AG09309 (cell line): ENCODE data around the gene PAX5.
A peak's percentile ranks its signal among the peaks of the same experiment; 100 is the strongest.

Experiments
- DNase-seq: peaks from one replicate; pipeline ENCODE4 v3.0.0-alpha.2; 2010; ENCODE audit warnings: low read depth
- H3K4me3 ChIP-seq: 2 replicates; pipeline ENCODE4 v1.5.1; 2011; ENCODE audit warnings: mild to moderate bottlenecking, low read depth, low read length, moderate library complexity; ENCODE audit not compliant: control insufficient read depth
- TF ChIP-seq, protein P1 (sequence below): IDR thresholded peaks from 2 replicates; pipeline ENCODE4 v1.5.1; 2011; ENCODE audit warnings: mild to moderate bottlenecking, low read depth, low read length, inconsistent platforms; ENCODE audit not compliant: insufficient read depth, control insufficient read depth; ENCODE audit errors: missing control alignments

The PAX5 gene

DNA sequence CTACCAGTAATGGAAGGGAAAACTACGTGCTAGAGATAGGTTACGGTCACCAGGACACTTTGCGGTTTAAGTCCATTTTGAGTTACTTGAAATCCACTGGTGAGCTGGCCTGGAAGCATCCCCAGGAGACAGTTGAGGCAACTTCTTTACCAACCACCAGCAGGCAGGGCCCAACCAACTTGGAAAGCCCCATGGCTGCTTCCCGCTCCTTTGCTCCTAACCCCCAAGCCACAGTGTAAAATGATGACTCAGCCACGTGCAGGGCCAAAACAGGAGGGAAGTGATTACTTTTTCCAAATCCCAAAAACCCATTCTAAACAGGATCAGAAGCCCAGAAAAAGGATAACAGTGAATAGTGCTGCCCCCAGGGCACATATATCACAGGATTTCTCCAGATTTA lies 87.4 kb downstream of the PAX5 start:
- no peak overlapping the region for H3K4me3 ChIP-seq
- peak; percentile 34 for DNase-seq
- TF ChIP-seq, protein P1, sequence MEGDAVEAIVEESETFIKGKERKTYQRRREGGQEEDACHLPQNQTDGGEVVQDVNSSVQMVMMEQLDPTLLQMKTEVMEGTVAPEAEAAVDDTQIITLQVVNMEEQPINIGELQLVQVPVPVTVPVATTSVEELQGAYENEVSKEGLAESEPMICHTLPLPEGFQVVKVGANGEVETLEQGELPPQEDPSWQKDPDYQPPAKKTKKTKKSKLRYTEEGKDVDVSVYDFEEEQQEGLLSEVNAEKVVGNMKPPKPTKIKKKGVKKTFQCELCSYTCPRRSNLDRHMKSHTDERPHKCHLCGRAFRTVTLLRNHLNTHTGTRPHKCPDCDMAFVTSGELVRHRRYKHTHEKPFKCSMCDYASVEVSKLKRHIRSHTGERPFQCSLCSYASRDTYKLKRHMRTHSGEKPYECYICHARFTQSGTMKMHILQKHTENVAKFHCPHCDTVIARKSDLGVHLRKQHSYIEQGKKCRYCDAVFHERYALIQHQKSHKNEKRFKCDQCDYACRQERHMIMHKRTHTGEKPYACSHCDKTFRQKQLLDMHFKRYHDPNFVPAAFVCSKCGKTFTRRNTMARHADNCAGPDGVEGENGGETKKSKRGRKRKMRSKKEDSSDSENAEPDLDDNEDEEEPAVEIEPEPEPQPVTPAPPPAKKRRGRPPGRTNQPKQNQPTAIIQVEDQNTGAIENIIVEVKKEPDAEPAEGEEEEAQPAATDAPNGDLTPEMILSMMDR: no peak

DNA sequence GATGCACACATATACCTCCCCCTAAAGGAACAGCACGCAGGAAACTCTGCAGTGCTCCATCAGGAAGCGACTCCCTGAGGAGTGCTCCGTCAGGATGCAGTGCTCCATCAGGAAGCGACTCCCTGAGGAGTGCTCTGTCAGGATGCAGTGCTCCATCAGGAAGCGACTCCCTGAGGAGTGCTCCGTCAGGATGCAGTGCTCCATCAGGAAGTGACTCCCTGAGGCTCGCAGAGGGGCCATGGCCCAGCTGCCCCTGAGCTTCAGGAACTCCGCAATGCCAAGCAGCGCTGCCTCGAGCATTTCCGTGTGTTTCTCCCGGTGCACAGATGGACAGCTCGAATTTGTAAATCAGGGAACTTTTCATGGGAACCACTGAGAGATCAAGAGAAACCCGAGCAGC lies 88.1 kb downstream of the PAX5 start:
- TF ChIP-seq, protein P1: no peak
- no peak for DNase-seq
- no peak overlapping the region for H3K4me3 ChIP-seq

DNA sequence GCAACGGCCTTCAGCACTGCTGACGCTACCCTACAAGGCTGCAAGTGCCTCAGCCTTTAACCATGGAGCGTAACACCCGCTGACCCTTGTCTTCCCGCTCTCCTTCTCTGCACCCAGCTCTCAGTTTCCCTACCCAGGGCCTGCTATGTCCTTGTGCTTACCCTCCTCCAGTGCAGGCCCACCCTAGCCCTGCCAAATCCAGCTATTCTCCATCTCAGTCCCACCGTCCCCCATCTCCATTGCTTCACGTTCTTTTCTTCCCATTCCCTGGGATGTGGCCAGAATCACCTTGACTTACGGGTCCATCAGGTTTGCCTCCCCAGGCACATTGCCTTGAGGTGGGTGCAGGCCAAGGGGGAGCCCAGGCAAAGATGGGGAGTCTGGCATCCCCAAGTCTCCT lies 91.2 kb downstream of the PAX5 start:
- TF ChIP-seq, protein P1: no peak
- DNase-seq: no peak
- no peak overlapping the region for H3K4me3 ChIP-seq

DNA sequence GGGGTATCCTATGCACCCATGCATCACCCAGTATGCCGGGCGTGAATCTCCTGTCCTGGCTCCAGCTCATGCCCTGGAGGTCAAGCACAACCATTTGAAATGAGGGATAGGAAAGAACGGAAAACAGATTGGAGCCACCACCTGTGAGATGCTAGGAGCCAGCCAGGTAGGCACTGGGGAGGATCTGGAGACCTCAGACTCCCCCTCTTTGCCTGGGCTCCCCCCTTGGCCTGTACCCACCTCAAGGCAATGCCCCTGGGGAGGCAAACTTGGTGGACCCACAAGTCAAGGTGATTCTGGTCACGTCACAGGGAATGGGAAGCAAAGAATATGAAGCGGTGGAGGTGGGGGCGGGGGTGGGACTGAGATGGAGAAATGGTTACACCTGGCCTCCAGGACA lies 92.6 kb downstream of the PAX5 start:
- DNase-seq: no peak
- no peak overlapping the region for H3K4me3 ChIP-seq
- TF ChIP-seq, protein P1: no peak

DNA sequence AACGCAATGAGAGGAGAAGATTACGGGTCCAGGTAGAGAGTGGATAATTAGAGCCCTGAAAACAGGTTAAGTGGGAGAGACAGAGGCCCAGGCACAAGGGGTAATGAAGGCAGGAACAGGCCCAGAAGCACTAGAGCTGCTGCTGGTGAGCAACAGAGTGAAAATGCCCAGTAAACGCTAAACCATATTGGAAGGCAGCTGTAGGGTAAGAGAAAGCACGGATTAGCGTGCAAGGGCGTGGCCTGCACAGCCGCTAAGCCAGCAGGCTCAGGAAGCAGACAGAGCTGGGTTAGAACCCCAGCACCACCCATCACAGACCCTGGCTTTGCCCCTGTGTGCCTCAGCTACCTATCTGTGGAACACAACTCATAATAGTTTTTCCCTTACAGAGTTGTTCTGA lies 93.2 kb downstream of the PAX5 start:
- no peak for DNase-seq
- TF ChIP-seq, protein P1: no peak
- no peak overlapping the region for H3K4me3 ChIP-seq

DNA sequence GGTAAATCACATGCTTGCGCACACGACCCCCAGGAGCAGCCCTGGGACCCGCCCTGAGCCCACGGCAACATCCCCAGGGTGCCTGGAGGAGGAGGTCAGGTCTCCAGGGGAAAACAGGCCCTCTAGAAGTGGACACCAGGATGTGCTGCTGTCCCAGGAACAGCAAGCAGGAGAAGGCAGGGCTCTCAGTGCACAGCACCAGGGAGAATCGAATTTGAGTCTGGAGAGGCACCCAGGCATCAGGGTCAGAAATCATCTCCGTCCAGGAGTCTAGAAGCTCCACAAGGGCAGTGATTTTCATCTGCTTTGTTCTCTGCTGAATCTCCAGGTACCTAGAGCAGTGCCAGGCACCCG lies 93.6 kb downstream of the PAX5 start:
- no peak overlapping the region for H3K4me3 ChIP-seq
- DNase-seq: no peak
- TF ChIP-seq, protein P1: no peak
